Brain microvascular endothelial cell (primary cell): ENCODE data around the gene FARS2.

Experiments
- DNase-seq: peaks from one replicate; pipeline ENCODE4 v3.0.0-alpha.2; 2020
- H3K27ac ChIP-seq: fragments of 250-450 bp; sonication (Bioruptor Pico); 2 replicates; pipeline ENCODE4 v1.5.1; 2020; ENCODE audit warnings: mild to moderate bottlenecking, moderate library complexity
- H3K27me3 ChIP-seq: fragments of 250-450 bp; sonication (Bioruptor Pico); replicated peaks from 2 replicates; pipeline ENCODE4 v1.5.1; 2020; ENCODE audit warnings: mild to moderate bottlenecking
- H3K36me3 ChIP-seq: fragments of 250-450 bp; sonication (Bioruptor Pico); replicated peaks from 2 replicates; pipeline ENCODE4 v1.5.1; 2020; ENCODE audit warnings: mild to moderate bottlenecking
- H3K4me3 ChIP-seq: 2 replicates; pipeline ENCODE4 v1.5.1; 2011; ENCODE audit warnings: low read depth, mild to moderate bottlenecking, control low read depth, low read length, moderate library complexity
- CTCF ChIP-seq: IDR thresholded peaks from 2 replicates; pipeline ENCODE4 v1.5.1; 2011; ENCODE audit warnings: low read depth, mild to moderate bottlenecking, moderate library complexity, low read length, control low read depth, inconsistent platforms; ENCODE audit errors: missing control alignments
- in situ Hi-C: cut with HindIII; loops from 2 replicates; pipeline ENCODE4 v1.10.0; 2017; ENCODE audit warnings: low sequenced_read_pairs, low pct_ligation_motif_present

The FARS2 gene

GRCh38 chr6:5580736-5581581 lies 319.6 kb downstream of the FARS2 start:
- no peaks in the 10 kb centered on the region for H3K27me3 ChIP-seq
- TF ChIP-seq CTCF, result no peak
- no peak for DNase-seq
- in situ Hi-C loops, result no loop called here
- H3K36me3 ChIP-seq, result no peaks in the 10 kb centered on the region
- H3K4me3 ChIP-seq, result no peak overlapping the region
- H3K27ac ChIP-seq, result no peak overlapping the region

- Histone ChIP-seq H3K4me3 (no peak overlapping the region), H3K36me3 (no peaks in the 10 kb centered on the region), H3K27me3 (no peaks in the 10 kb centered on the region), H3K27ac (no peak overlapping the region)
- TF ChIP-seq CTCF, result peak; percentile 34
- DNase-seq, result no peak
- in situ Hi-C loops, result no loop called here
Measured at GRCh38 chr6:5582762-5583161, 321.4 kb downstream of the FARS2 start.

GRCh38 chr6:5583528-5583927 lies 322.2 kb downstream of the FARS2 start:
- no peak overlapping the region for H3K4me3 ChIP-seq
- H3K27ac ChIP-seq, result no peak overlapping the region
- in situ Hi-C loops, result no loop called here
- no peak for TF ChIP-seq CTCF
- H3K36me3 ChIP-seq, result no peaks in the 10 kb centered on the region
- no peak for DNase-seq
- H3K27me3 ChIP-seq, result no peaks in the 10 kb centered on the region

- in situ Hi-C loops, result no loop called here
Measured at GRCh38 chr6:5584078-5584482, 322.8 kb downstream of the FARS2 start.

GRCh38 chr6:5587648-5588047 lies 326.3 kb downstream of the FARS2 start:
- no peak overlapping the region for H3K27ac ChIP-seq

More at GRCh38 chr6:5584078-5584482, 322.8 kb downstream of the FARS2 start:
- Histone ChIP-seq H3K27ac (peak overlapping the region; percentile 43), H3K4me3 (no peak overlapping the region), H3K27me3 (no peaks in the 10 kb centered on the region), H3K36me3 (no peaks in the 10 kb centered on the region)
- TF ChIP-seq CTCF, result no peak
- peak; percentile 29 for DNase-seq

More at GRCh38 chr6:5587648-5588047, 326.3 kb downstream of the FARS2 start:
- Histone ChIP-seq H3K27me3 (no peaks in the 10 kb centered on the region), H3K36me3 (no peaks in the 10 kb centered on the region), H3K4me3 (no peak overlapping the region)
- in situ Hi-C loops, result no loop called here
- DNase-seq, result no peak
- TF ChIP-seq CTCF, result no peak
